ENCODE measurements around the gene DGKZ.

DGKZ gene

DNA sequence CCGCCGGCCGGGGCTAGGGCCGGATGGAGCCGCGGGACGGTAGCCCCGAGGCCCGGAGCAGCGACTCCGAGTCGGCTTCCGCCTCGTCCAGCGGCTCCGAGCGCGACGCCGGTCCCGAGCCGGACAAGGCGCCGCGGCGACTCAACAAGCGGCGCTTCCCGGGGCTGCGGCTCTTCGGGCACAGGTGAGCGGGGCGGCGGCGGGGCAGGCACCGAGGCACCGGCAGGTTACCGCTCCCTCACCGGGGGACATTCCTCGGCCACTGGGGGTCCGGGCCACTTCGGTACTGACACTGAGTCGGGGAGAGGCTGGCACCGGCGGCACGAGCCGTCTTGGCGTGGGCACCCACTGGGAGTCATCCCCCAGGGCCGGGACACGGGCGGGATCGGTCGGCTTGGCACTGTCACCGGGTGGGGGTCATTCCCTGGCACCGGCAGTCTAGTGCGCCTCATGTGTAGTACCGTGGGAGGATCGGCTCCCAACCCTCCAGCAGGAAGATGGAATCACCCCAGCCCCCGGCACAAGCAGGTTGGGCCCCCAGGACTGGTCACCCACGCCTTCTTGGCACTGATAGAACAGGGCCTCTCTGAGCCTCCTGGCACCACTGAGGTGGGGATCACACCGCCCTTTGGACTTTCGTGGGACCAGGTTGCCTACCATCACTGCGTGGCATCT lies 511 bp downstream of the DGKZ start:
- DNase-seq = no peak
- H3K36me3 ChIP-seq = no peaks in the 10 kb centered on the region
- no peaks in the 10 kb centered on the region for H3K27me3 ChIP-seq
- peak overlapping the region; percentile 67 for H3K4me3 ChIP-seq (ENCODE audit: low read depth, low read length)
- no peaks in the 10 kb centered on the region for H3K9me3 ChIP-seq
- H3K4me1 ChIP-seq = peaks cover 2% of the 10 kb centered on the region; the same call in 1 of the 2 replicates
- TF ChIP-seq, protein P1, sequence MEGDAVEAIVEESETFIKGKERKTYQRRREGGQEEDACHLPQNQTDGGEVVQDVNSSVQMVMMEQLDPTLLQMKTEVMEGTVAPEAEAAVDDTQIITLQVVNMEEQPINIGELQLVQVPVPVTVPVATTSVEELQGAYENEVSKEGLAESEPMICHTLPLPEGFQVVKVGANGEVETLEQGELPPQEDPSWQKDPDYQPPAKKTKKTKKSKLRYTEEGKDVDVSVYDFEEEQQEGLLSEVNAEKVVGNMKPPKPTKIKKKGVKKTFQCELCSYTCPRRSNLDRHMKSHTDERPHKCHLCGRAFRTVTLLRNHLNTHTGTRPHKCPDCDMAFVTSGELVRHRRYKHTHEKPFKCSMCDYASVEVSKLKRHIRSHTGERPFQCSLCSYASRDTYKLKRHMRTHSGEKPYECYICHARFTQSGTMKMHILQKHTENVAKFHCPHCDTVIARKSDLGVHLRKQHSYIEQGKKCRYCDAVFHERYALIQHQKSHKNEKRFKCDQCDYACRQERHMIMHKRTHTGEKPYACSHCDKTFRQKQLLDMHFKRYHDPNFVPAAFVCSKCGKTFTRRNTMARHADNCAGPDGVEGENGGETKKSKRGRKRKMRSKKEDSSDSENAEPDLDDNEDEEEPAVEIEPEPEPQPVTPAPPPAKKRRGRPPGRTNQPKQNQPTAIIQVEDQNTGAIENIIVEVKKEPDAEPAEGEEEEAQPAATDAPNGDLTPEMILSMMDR (IDR thresholded peaks at IDR 0.05; ENCODE audit: low read depth, low read length) = no peak

DNA sequence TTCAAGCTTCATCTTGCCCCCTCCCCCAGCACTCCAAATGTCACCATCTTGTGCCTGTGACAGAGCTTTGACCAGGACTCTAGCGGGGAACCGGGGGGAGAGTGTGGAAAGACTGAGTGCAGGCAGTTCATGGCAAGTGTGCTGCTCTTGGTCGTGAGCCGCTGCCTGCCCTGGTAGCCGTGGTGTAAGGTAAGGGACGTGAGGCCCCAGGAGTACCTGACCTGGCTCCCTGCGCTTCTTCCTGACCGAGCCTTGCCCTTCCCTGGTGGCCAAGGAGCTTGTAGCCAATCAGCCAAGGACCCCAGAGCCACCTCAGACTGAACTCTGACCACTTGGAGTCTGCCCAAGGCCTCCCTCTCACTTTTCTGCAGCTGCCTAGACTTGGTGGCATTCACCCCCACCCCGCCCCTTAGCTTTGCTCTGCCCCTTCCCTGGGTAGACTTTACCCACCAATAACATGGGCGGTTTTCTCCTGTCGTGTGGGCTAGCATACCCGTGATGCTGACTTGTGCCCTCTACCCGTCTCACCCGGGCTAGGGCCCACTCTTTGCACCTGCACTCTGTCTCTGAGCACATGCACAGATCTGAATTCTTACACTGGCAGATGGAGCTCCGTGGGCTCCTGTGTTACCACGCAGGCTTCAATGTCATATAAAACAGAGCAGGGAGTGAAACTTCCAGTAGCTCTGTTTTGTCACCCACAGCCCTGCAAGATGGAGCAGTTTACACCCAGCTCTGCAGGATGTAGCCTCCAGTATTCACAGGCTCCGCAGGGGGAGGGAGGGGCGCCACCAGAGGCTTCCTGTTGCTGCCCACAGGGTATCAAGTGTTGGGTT lies 1.5 kb downstream of the DGKZ start:
- H3K27me3 ChIP-seq = no peaks in the 10 kb centered on the region
- H3K4me1 ChIP-seq = peaks cover 2% of the 10 kb centered on the region; the same call in 1 of the 2 replicates
- DNase-seq = no peak
- no peaks in the 10 kb centered on the region for H3K9me3 ChIP-seq
- no peaks in the 10 kb centered on the region for H3K36me3 ChIP-seq
- TF ChIP-seq, protein P1 (IDR thresholded peaks at IDR 0.05; ENCODE audit: low read depth, low read length) = no peak
- H3K4me3 ChIP-seq (ENCODE audit: low read depth, low read length) = peak overlapping the region; percentile 67

DNA sequence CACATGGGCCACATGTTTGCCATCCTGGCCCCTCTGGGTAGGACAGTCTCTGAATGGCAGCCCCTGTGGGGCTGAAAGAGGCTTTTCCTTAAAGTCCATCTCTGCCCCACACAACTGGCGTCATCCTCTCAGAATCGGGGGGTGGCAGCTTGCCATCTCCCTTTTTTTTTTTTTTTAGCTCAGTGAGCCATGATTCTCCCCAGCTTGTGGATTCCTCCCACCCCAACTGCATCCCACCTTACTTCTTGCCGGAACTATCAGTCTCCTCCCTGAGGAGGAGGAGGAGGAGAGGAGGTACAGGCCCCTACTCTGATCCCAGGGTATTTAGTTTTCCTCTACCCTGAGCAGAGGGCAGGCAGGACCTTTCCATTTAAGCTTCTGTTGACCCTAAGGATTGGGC lies 3.4 kb downstream of the DGKZ start:
- Histone ChIP-seq H3K36me3 (no peaks in the 10 kb centered on the region), H3K9me3 (no peaks in the 10 kb centered on the region), H3K4me3 (ENCODE audit: low read depth, low read length) (no peak overlapping the region), H3K4me1 (peaks cover 2% of the 10 kb centered on the region; the same call in 1 of the 2 replicates), H3K27me3 (no peaks in the 10 kb centered on the region)
- DNase-seq = no peak
- TF ChIP-seq, protein P1 (IDR thresholded peaks at IDR 0.05; ENCODE audit: low read depth, low read length) = no peak

DNA sequence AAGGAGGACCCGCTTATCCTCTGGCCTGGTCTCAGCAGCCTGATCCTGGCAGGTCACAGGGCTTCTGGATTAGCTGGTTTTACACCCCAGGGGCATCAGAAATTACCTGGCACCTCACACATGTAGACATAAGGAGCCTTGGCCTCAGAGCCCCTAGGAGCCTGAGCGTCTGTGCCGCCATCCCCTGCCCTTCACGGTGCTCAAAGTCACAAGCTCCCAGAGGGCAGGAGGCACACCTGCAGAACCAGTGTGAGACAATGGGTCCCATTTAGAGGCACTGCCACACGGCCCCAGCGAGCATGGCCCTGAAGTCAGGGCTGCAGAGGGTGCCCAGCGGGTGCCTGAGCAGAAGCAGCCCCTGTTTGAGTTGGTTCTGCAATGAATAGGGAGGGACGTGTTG lies 3.9 kb downstream of the DGKZ start:
- Histone ChIP-seq H3K4me3 (ENCODE audit: low read depth, low read length) (no peak overlapping the region), H3K4me1 (peaks cover 2% of the 10 kb centered on the region; the same call in 1 of the 2 replicates), H3K36me3 (no peaks in the 10 kb centered on the region), H3K9me3 (no peaks in the 10 kb centered on the region), H3K27me3 (no peaks in the 10 kb centered on the region)
- TF ChIP-seq, protein P1 (IDR thresholded peaks at IDR 0.05; ENCODE audit: low read depth, low read length) = no peak
- DNase-seq = no peak

DNA sequence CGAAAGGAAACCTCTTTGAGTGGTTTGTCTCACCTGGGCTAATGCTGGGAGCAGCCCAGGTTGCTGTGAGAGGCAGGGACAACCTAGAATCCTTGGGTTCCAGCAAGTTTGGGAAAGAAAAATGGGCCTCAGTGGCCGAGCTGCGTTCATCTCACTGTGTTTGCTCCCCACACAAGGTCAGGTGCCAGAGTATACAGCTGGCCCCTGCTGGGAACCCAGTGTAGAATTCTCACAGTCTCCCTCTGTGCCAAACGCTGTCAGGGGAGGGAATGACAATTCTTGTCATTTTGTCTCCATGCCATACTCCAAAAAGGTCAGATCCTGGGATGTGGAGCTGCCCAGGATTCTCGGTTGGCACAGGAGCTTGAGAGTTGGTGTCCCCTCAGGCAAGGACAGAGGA lies 4.3 kb downstream of the DGKZ start:
- H3K4me3 ChIP-seq (ENCODE audit: low read depth, low read length) = no peak overlapping the region
- TF ChIP-seq, protein P1 (IDR thresholded peaks at IDR 0.05; ENCODE audit: low read depth, low read length) = no peak
- DNase-seq = no peak
- H3K27me3 ChIP-seq = no peaks in the 10 kb centered on the region
- H3K9me3 ChIP-seq = no peaks in the 10 kb centered on the region
- H3K36me3 ChIP-seq = no peaks in the 10 kb centered on the region
- peaks cover 2% of the 10 kb centered on the region; the same call in 1 of the 2 replicates for H3K4me1 ChIP-seq
